ENCODE results near the gene GKAP1.

GRCh38 chr9:83724436-83724835 lies 93.1 kb downstream of the GKAP1 start:
- TF ChIP-seq CTCF (tag by site-specific recombination; IDR thresholded peaks at IDR 0.05) (no peak), KLF17 (tag by site-specific recombination; IDR thresholded peaks at IDR 0.05) (no peak), ZNF394 (tag by site-specific recombination; IDR thresholded peaks at IDR 0.05; ENCODE audit: borderline replicate concordance) (no peak), PRDM10 (tag by site-specific recombination; IDR thresholded peaks at IDR 0.05) (no peak), ZNF184 (tag by site-specific recombination; IDR thresholded peaks at IDR 0.05) (no peak), ZNF677 (tag by site-specific recombination; IDR thresholded peaks at IDR 0.05) (no peak), TCF7L2 (IDR thresholded peaks at IDR 0.05; ENCODE audit: borderline replicate concordance, low read depth, low read length) (no peak), HIC1 (tag by site-specific recombination; IDR thresholded peaks at IDR 0.05) (no peak), ZNF707 (tag by site-specific recombination; IDR thresholded peaks at IDR 0.05) (no peak)

Data from HEK293 (cell line).